ENCODE data around the gene TIGIT.
A peak's percentile ranks its signal among the peaks of the same experiment; 100 is the strongest.
"Not testable (repeated sequence)": the region's sequence is repeated elsewhere in the genome, so short reads cannot be mapped to it uniquely, and the experiment has no call there.

TIGIT gene
- long read RNA-seq, donor 1: 0 reads
- long read RNA-seq, donor 2: 0 reads
- long read RNA-seq, donor 3: 0 reads
- long read RNA-seq, donor 4: 0 reads
- long read RNA-seq, donor 5: 0 reads
- long read RNA-seq, donor 6: 0 reads
- long read RNA-seq, donor 7: 0 reads
- long read RNA-seq, donor 8: 0 reads

GRCh38 chr3:114293838-114294535, at the start of gene TIGIT:
TIGIT (plus strand) TSS chr3:114294028; CDS start chr3:114294062, 34 bp downstream.
- no peak for DNase-seq

GRCh38 chr3:114252954-114253353, 40.9 kb upstream of the TIGIT start:
- no peak for DNase-seq

- DNase-seq: no peak
Observed at GRCh38 chr3:114253505-114253904, 40.3 kb upstream of the TIGIT start.

- no peak for DNase-seq
Observed at GRCh38 chr3:114259566-114259965, 34.3 kb upstream of the TIGIT start.

- no peak for DNase-seq
Observed at GRCh38 chr3:114260152-114260551, 33.7 kb upstream of the TIGIT start.

- DNase-seq: no peak
Observed at GRCh38 chr3:114270019-114270418, 23.8 kb upstream of the TIGIT start.

GRCh38 chr3:114272271-114272670, 21.6 kb upstream of the TIGIT start:
- DNase-seq: no peak

GRCh38 chr3:114274929-114275328, 18.9 kb upstream of the TIGIT start:
- DNase-seq: no peak

GRCh38 chr3:114276856-114277255, 17.0 kb upstream of the TIGIT start:
- not testable (repeated sequence) for DNase-seq

- DNase-seq: no peak
Observed at GRCh38 chr3:114284644-114285043, 9.2 kb upstream of the TIGIT start.

- DNase-seq: no peak
Observed at GRCh38 chr3:114285648-114286230, 8.1 kb upstream of the TIGIT start.

GRCh38 chr3:114286266-114286665, 7.6 kb upstream of the TIGIT start:
- no peak for DNase-seq

- DNase-seq: peak; percentile 30
Observed at GRCh38 chr3:114290911-114291901, 2.6 kb upstream of the TIGIT start.

- DNase-seq: no peak
Observed at GRCh38 chr3:114294940-114295480, 1.2 kb downstream of the TIGIT start.

GRCh38 chr3:114295946-114296345, 2.1 kb downstream of the TIGIT start:
- no peak for DNase-seq

GRCh38 chr3:114299421-114299820, 5.6 kb downstream of the TIGIT start:
- no peak for DNase-seq

- no peak for DNase-seq
Observed at GRCh38 chr3:114299941-114300624, 6.3 kb downstream of the TIGIT start.

GRCh38 chr3:114307222-114307830, 13.5 kb downstream of the TIGIT start:
- DNase-seq: no peak

GRCh38 chr3:114307832-114308231, 14.0 kb downstream of the TIGIT start:
- DNase-seq: no peak

GRCh38 chr3:114308377-114308776, 14.5 kb downstream of the TIGIT start:
- DNase-seq: no peak

GRCh38 chr3:114308830-114309229, 15.0 kb downstream of the TIGIT start:
- DNase-seq: no peak

Measured in right kidney (tissue), 9 donors.